Stomach (tissue), 9 donors: ENCODE measurements around the gene CRISPLD2. TPM values are rescaled to one million over a fixed set of nuclear protein-coding genes. Genes with fewer than 3 reads are reported as not detected.

ENCODE experiments used
- DNase-seq, 2 donors: peaks; one replicate each; pipeline versions ENCODE4 v3.0.0 to v3.0.0-alpha.2; 2013 to 2019
- H3K27ac ChIP-seq, 5 donors: fragments of 200-600 bp in 4 of 5; sonication (generic) in 4 of 5; one replicate each; pipeline ENCODE4 v1.5.1; 2013 to 2019; ENCODE audit warnings: mild to moderate bottlenecking in 1 of 5, moderate library complexity in 1 of 5
- H3K27me3 ChIP-seq, 3 donors: fragments of 200-600 bp; sonication (generic); one replicate each; pipeline ENCODE4 v1.5.1; 2017 to 2019; ENCODE audit warnings: mixed run types in 1 of 3
- H3K36me3 ChIP-seq, 4 donors: fragments of 200-600 bp; sonication (generic); 1 replicate in 3 of 4; 2 replicates in 1 of 4; pipeline ENCODE4 v1.5.1; 2016 to 2019
- H3K4me1 ChIP-seq, 4 donors: fragments of 200-600 bp; sonication (generic); one replicate each; pipeline ENCODE4 v1.5.1; 2016 to 2019
- H3K4me3 ChIP-seq, 4 donors: fragments of 200-600 bp; sonication (generic) in 3 of 4; one replicate each; pipeline ENCODE4 v1.5.1; 2016 to 2019; ENCODE audit warnings: mild to moderate bottlenecking in 1 of 4
- H3K9me3 ChIP-seq, 4 donors: fragments of 200-600 bp; sonication (generic); one replicate each; pipeline ENCODE4 v1.5.1; 2016 to 2019
- CTCF ChIP-seq, 7 experiments: fragments of 450-650 bp in 4 of 7; fragments of 200-600 bp in 3 of 7; sonication (generic) in 3 of 7; IDR thresholded peaks; one replicate each; pipeline ENCODE4 v1.5.1; 2016 to 2019; ENCODE audit warnings: antibody characterized with exemption in 7 of 7, control low read depth in 2 of 7, mild to moderate bottlenecking in 1 of 7
- EP300 ChIP-seq: sonication (generic); formaldehyde crosslinking; IDR thresholded peaks from one replicate; pipeline ENCODE4 v1.6.1; 2017; ENCODE audit warnings: antibody characterized with exemption
- POLR2A ChIP-seq, 4 donors: fragments of 450-650 bp; IDR thresholded peaks; one replicate each; pipeline ENCODE4 v1.6.1; 2016; ENCODE audit warnings: antibody characterized with exemption in 4 of 4, control low read depth in 2 of 4, mild to moderate bottlenecking in 1 of 4, moderate library complexity in 1 of 4
- POLR2AphosphoS5 ChIP-seq, 3 donors: sonication (generic); formaldehyde crosslinking; IDR thresholded peaks; one replicate each; pipeline ENCODE4 v1.6.1; 2016; ENCODE audit warnings: antibody characterized with exemption in 3 of 3
- WGBS, 5 donors: extraction: QIAGEN DNeasy Blood & Tissue Kit in 3 of 5; methylation state at CpG; one replicate each; pipeline versions ENCODE4 v1.1.5 to v1.1.7; 2013 to 2018; 5-methylcytosine and 5-hydroxymethylcytosine counted together
- intact Hi-C: fragments of 100-400 bp; cut with DNase I; formaldehyde crosslinking; loops from one replicate; pipeline ENCODE4 v1.15.1; 2023; ENCODE audit warnings: low total_unique reads
- polyA plus RNA-seq, 3 donors: library from polyadenylated mRNA; stranded (reverse); fragments of 200-250 nt; gene quantifications; one replicate each; pipeline ENCODE4 v1.2.3, GENCODE V29; 2013
- total RNA-seq, 5 donors: library from RNA; depleted of rRNA; stranded (reverse); fragments of >200 nt; gene quantifications; one replicate each; pipeline versions ENCODE4 v1.1.0 to v1.2.3, GENCODE V29; 2014 to 2016
- donor health status: healthy with polysubstance abuse.
- donor health status: Bipolar disorder and iron deficiency.
- donor health status: healthy.

Gene CRISPLD2
- total and polyA plus RNA-seq, 8 donors, result 18.3 to 242 (median 95.8) TPM

GRCh38 chr16:84836234-84836647 is 16.5 kb downstream of the CRISPLD2 start:
- peak; percentile 76 to 93 (median 85) for TF ChIP-seq POLR2AphosphoS5 (IDR thresholded peaks at IDR 0.05)
- TF ChIP-seq EP300, result peak; percentile 99
- no peak for TF ChIP-seq CTCF (IDR thresholded peaks at IDR 0.05)
- TF ChIP-seq POLR2A (IDR thresholded peaks at IDR 0.05), result no peak
- Histone ChIP-seq H3K36me3 (peaks cover 0 to 33% (median 23%) of the 10 kb centered on the region in 4 donors), H3K9me3 (no peaks in the 10 kb centered on the region), H3K4me1 (peaks cover 3 to 81% (median 43%) of the 10 kb centered on the region in 4 donors), H3K27ac (peak overlapping the region; percentile 51 to 96 (median 87)), H3K4me3 (no peak overlapping the region), H3K27me3 (peaks cover 0 to 4% (median 0%) of the 10 kb centered on the region in 3 donors)
- intact Hi-C loops, result no loop called here
- WGBS, 5 donors, result 25 to 49% (median 37%) methylated on average over 15 to 16 of the region's 16 CpGs
- DNase-seq, result peak; percentile 51 to 88

- Histone ChIP-seq H3K36me3 (peaks cover 0 to 31% (median 23%) of the 10 kb centered on the region in 4 donors), H3K4me3 (no peak overlapping the region), H3K9me3 (no peaks in the 10 kb centered on the region), H3K4me1 (peaks cover 10 to 81% (median 46%) of the 10 kb centered on the region in 4 donors), H3K27ac (peak overlapping the region; percentile 51 to 96 (median 87)), H3K27me3 (peaks cover 0 to 9% (median 0%) of the 10 kb centered on the region in 3 donors)
- 86 to 91% (median 89%) methylated on average over 12 of the region's 12 CpGs for WGBS, 5 donors
- DNase-seq, result no peak
- no peak for TF ChIP-seq POLR2A (IDR thresholded peaks at IDR 0.05)
- peak in 1 of 3 donors; percentile 2 for TF ChIP-seq POLR2AphosphoS5 (IDR thresholded peaks at IDR 0.05)
- no peak for TF ChIP-seq EP300
- no peak for TF ChIP-seq CTCF (IDR thresholded peaks at IDR 0.05)
- intact Hi-C loops, result no loop called here
Observed at GRCh38 chr16:84836967-84837366, 17.2 kb downstream of the CRISPLD2 start.

- peaks cover 0 to 31% (median 26%) of the 10 kb centered on the region in 4 donors for H3K36me3 ChIP-seq
- no peak for TF ChIP-seq POLR2AphosphoS5 (IDR thresholded peaks at IDR 0.05)
- TF ChIP-seq EP300, result no peak
- TF ChIP-seq POLR2A (IDR thresholded peaks at IDR 0.05), result no peak
- TF ChIP-seq CTCF (IDR thresholded peaks at IDR 0.05), result no peak
- peaks cover 25 to 84% (median 51%) of the 10 kb centered on the region in 4 donors for H3K4me1 ChIP-seq
- H3K9me3 ChIP-seq, result no peaks in the 10 kb centered on the region
- peak overlapping the region in 4 of 5 donors; percentile 54 to 96 (median 88) for H3K27ac ChIP-seq
- intact Hi-C loops, result no loop called here
- DNase-seq, result no peak
- H3K4me3 ChIP-seq, result no peak overlapping the region
- WGBS, 5 donors, result 77 to 85% (median 81%) methylated on average over 15 to 19 of the region's 19 CpGs
- peaks cover 0 to 9% (median 0%) of the 10 kb centered on the region in 3 donors for H3K27me3 ChIP-seq
Observed at GRCh38 chr16:84838383-84838948, 18.7 kb downstream of the CRISPLD2 start.

GRCh38 chr16:84839054-84839453 is 19.3 kb downstream of the CRISPLD2 start:
- H3K27me3 ChIP-seq, result peaks cover 0 to 9% (median 0%) of the 10 kb centered on the region in 3 donors
- H3K4me1 ChIP-seq, result peaks cover 29 to 84% (median 54%) of the 10 kb centered on the region in 4 donors
- peak overlapping the region in 4 of 5 donors; percentile 54 to 96 (median 88) for H3K27ac ChIP-seq
- WGBS, 5 donors, result 52 to 60% (median 58%) methylated on average over 6 to 7 of the region's 7 CpGs
- no peak overlapping the region for H3K4me3 ChIP-seq
- peaks cover 0 to 31% (median 27%) of the 10 kb centered on the region in 4 donors for H3K36me3 ChIP-seq
- TF ChIP-seq POLR2AphosphoS5 (IDR thresholded peaks at IDR 0.05) (peak in 1 of 3 donors; percentile 42), CTCF (IDR thresholded peaks at IDR 0.05) (no peak), POLR2A (IDR thresholded peaks at IDR 0.05) (no peak), EP300 (no peak)
- H3K9me3 ChIP-seq, result no peaks in the 10 kb centered on the region
- DNase-seq, result no peak
- intact Hi-C loops, result no loop called here
